GM23338 (cell line): ENCODE results near the gene RAC2.

Experiments used
- CREB1 ChIP-seq: fragments of 250-450 bp; sonication (Bioruptor Pico); IDR thresholded peaks from 2 replicates; pipeline ENCODE4 v1.5.0; 2020; ENCODE audit warnings: low read depth, mild to moderate bottlenecking, moderate library complexity
- JUNB ChIP-seq: IDR thresholded peaks from one replicate; pipeline ENCODE4 v1.6.1; 2016; ENCODE audit warnings: antibody characterized with exemption; ENCODE audit not compliant: unreplicated experiment
- POLR2AphosphoS5 ChIP-seq: IDR thresholded peaks from 2 replicates; pipeline ENCODE4 v1.6.1; 2016; ENCODE audit warnings: antibody characterized with exemption, low read depth
- ZNF114 ChIP-seq: fragments of 250-450 bp; sonication (Bioruptor Pico); IDR thresholded peaks from 2 replicates; pipeline ENCODE4 v1.5.0; 2020; ENCODE audit warnings: mild to moderate bottlenecking, moderate library complexity
- TF ChIP-seq, protein P1 (sequence below), 2 experiments: fragments of 200-600 bp in 1 of 2; sonication (generic) in 1 of 2; conservative IDR thresholded peaks; 2 replicates each; pipeline versions ENCODE4 v1.5.1 to v1.6.1; 2016 to 2017; ENCODE audit warnings: antibody characterized with exemption in 2 of 2, low read depth in 2 of 2, mild to moderate bottlenecking in 2 of 2, moderate library complexity in 1 of 2

DNA sequence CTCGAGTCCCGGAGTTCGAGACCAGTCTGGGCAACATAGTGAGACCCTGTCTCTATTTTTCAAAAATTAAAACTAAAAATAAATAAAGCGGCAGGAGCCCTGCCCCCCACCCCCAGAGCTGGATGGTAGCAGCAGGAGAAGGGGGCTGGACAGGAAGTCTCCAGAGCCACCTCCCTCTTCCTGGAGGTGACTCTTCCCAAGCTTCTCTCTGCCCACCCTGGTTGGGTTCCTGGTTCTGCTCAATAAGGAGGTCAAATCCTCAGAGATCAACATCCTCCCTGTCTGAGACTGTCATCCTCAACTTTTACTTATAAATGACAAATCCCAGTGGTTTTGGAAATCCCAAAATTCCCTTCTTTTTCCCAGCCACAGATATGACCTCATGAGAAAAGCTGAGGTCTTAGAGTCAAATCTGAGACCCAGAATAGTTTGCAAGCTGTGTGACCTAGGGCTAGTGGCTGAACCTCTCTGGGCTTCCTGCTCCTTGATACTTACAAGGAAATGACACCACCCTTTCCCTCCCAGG is 57.0 kb downstream of the RAC2 start:
- TF ChIP-seq, protein P1, sequence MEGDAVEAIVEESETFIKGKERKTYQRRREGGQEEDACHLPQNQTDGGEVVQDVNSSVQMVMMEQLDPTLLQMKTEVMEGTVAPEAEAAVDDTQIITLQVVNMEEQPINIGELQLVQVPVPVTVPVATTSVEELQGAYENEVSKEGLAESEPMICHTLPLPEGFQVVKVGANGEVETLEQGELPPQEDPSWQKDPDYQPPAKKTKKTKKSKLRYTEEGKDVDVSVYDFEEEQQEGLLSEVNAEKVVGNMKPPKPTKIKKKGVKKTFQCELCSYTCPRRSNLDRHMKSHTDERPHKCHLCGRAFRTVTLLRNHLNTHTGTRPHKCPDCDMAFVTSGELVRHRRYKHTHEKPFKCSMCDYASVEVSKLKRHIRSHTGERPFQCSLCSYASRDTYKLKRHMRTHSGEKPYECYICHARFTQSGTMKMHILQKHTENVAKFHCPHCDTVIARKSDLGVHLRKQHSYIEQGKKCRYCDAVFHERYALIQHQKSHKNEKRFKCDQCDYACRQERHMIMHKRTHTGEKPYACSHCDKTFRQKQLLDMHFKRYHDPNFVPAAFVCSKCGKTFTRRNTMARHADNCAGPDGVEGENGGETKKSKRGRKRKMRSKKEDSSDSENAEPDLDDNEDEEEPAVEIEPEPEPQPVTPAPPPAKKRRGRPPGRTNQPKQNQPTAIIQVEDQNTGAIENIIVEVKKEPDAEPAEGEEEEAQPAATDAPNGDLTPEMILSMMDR (conservative IDR thresholded peaks at IDR 0.05; ENCODE audit: low read depth in 2 of 2) = no peak
- TF ChIP-seq POLR2AphosphoS5 (no peak), CREB1 (no peak), JUNB (no peak), ZNF114 (CRISPR knock-in tag) (no peak)
